ENCODE data around the gene IFNL1.
"Not testable (repeated sequence)": the region's sequence is repeated elsewhere in the genome, so short reads cannot be mapped to it uniquely, and the experiment has no call there.

IFNL1 gene

GRCh38 chr19:39270036-39270871 is 26.0 kb upstream of the IFNL1 start:
- no peak for DNase-seq

GRCh38 chr19:39273859-39274258 is 22.3 kb upstream of the IFNL1 start:
- not testable (repeated sequence) for DNase-seq

GRCh38 chr19:39275578-39275977 is 20.6 kb upstream of the IFNL1 start:
- DNase-seq, result no peak

- no peak for DNase-seq
Observed at GRCh38 chr19:39276740-39277139, 19.5 kb upstream of the IFNL1 start.

- no peak for DNase-seq
Observed at GRCh38 chr19:39277598-39277997, 18.6 kb upstream of the IFNL1 start.

GRCh38 chr19:39282021-39282420 is 14.2 kb upstream of the IFNL1 start:
- no peak for DNase-seq

GRCh38 chr19:39284032-39284431 is 12.2 kb upstream of the IFNL1 start:
- no peak for DNase-seq

- DNase-seq, result no peak
Observed at GRCh38 chr19:39293394-39293793, 2.8 kb upstream of the IFNL1 start.

GRCh38 chr19:39296906-39297305 is 699 bp downstream of the IFNL1 start:
- DNase-seq, result no peak

GRCh38 chr19:39297931-39298634 is 1.9 kb downstream of the IFNL1 start:
- peak; percentile 54 for DNase-seq

GRCh38 chr19:39299404-39299803 is 3.2 kb downstream of the IFNL1 start:
- DNase-seq, result no peak

GRCh38 chr19:39299832-39300231 is 3.6 kb downstream of the IFNL1 start:
- no peak for DNase-seq

GRCh38 chr19:39301021-39301420 is 4.8 kb downstream of the IFNL1 start:
- no peak for DNase-seq

- DNase-seq, result no peak
Observed at GRCh38 chr19:39301562-39301961, 5.4 kb downstream of the IFNL1 start.

- no peak for DNase-seq
Observed at GRCh38 chr19:39303373-39304184, 7.4 kb downstream of the IFNL1 start.

- no peak for DNase-seq
Observed at GRCh38 chr19:39304185-39304513, 7.9 kb downstream of the IFNL1 start.

GRCh38 chr19:39304701-39305571 is 8.7 kb downstream of the IFNL1 start:
- no peak for DNase-seq

GRCh38 chr19:39306075-39306474 is 9.9 kb downstream of the IFNL1 start:
- DNase-seq, result no peak

GRCh38 chr19:39307046-39307821 is 11.0 kb downstream of the IFNL1 start:
- DNase-seq, result no peak

GRCh38 chr19:39307822-39308530 is 11.8 kb downstream of the IFNL1 start:
- no peak for DNase-seq
